HG03139 (cell line): ENCODE measurements around the gene USP40.

Experiments
- ATAC-seq: cut with Tn5 transposase; IDR thresholded peaks from one replicate; pipeline ENCODE4 v1.9.1; 2021; ENCODE audit not compliant: unreplicated experiment

The USP40 gene

GRCh38 chr2:233460726-233461441 lies 105.7 kb downstream of the USP40 start:
- no peak for ATAC-seq

GRCh38 chr2:233459426-233459825 lies 107.2 kb downstream of the USP40 start:
- no peak for ATAC-seq

GRCh38 chr2:233458826-233459225 lies 107.8 kb downstream of the USP40 start:
- no peak for ATAC-seq

GRCh38 chr2:233458031-233458610 lies 108.5 kb downstream of the USP40 start:
- no peak for ATAC-seq

- no peak for ATAC-seq
These were observed 109.2 kb downstream of the USP40 start for GRCh38 chr2:233457356-233457755.

GRCh38 chr2:233456934-233457333 lies 109.6 kb downstream of the USP40 start:
- ATAC-seq: no peak

GRCh38 chr2:233456111-233456510 lies 110.5 kb downstream of the USP40 start:
- no peak for ATAC-seq

- no peak for ATAC-seq
These were observed 111.1 kb downstream of the USP40 start for GRCh38 chr2:233455491-233455890.

- ATAC-seq: no peak
These were observed 111.6 kb downstream of the USP40 start for GRCh38 chr2:233455006-233455405.

GRCh38 chr2:233453916-233454315 lies 112.7 kb downstream of the USP40 start:
- ATAC-seq: no peak

- no peak for ATAC-seq
These were observed 113.3 kb downstream of the USP40 start for GRCh38 chr2:233453111-233453915.

- no peak for ATAC-seq
These were observed 114.6 kb downstream of the USP40 start for GRCh38 chr2:233451950-233452349.

- ATAC-seq: no peak
These were observed 115.6 kb downstream of the USP40 start for GRCh38 chr2:233450864-233451575.

- no peak for ATAC-seq
These were observed 116.4 kb downstream of the USP40 start for GRCh38 chr2:233449921-233450863.

GRCh38 chr2:233449081-233449901 lies 117.3 kb downstream of the USP40 start:
- no peak for ATAC-seq

GRCh38 chr2:233448575-233448974 lies 118.0 kb downstream of the USP40 start:
- no peak for ATAC-seq

- no peak for ATAC-seq
These were observed 118.4 kb downstream of the USP40 start for GRCh38 chr2:233448220-233448559.

GRCh38 chr2:233447506-233448219 lies 118.9 kb downstream of the USP40 start:
- ATAC-seq: no peak
